Measurements from ENCODE around the gene TPST1. TPM values are rescaled to one million over a fixed set of nuclear protein-coding genes. Genes with fewer than 3 reads are reported as not detected.

The TPST1 gene
- total RNA-seq, 1 donor from 2014 or later, result 2.1 TPM

GRCh38 chr7:66297579-66297978 lies 92.4 kb downstream of the TPST1 start:
- H3K4me1 Mint-ChIP-seq, result no peaks in the 10 kb centered on the region
- no peak overlapping the region for H3K4me3 Mint-ChIP-seq
- H3K9me3 Mint-ChIP-seq, result peaks cover 9% of the 10 kb centered on the region
- no peaks in the 10 kb centered on the region for H3K27me3 Mint-ChIP-seq
- H3K36me3 Mint-ChIP-seq (ENCODE audit: low read depth), result no peaks in the 10 kb centered on the region
- no peak overlapping the region for H3K27ac Mint-ChIP-seq
- intact Hi-C loops (cut with micrococcal nuclease), result no loop called here
- DNase-seq, result peak; percentile 6

GRCh38 chr7:66301249-66301648 lies 96.1 kb downstream of the TPST1 start:
- intact Hi-C loops (cut with micrococcal nuclease), result no loop called here

GRCh38 chr7:66301737-66302136 lies 96.6 kb downstream of the TPST1 start:
- peak; percentile 5 for DNase-seq
- no peak overlapping the region for H3K27ac Mint-ChIP-seq
- no peaks in the 10 kb centered on the region for H3K36me3 Mint-ChIP-seq (ENCODE audit: low read depth)
- intact Hi-C loops (cut with micrococcal nuclease), result no loop called here
- no peaks in the 10 kb centered on the region for H3K4me1 Mint-ChIP-seq
- peaks cover 9% of the 10 kb centered on the region for H3K9me3 Mint-ChIP-seq
- H3K27me3 Mint-ChIP-seq, result no peaks in the 10 kb centered on the region
- no peak overlapping the region for H3K4me3 Mint-ChIP-seq

More at GRCh38 chr7:66301249-66301648, 96.1 kb downstream of the TPST1 start:
- no peaks in the 10 kb centered on the region for H3K27me3 Mint-ChIP-seq
- H3K9me3 Mint-ChIP-seq, result peaks cover 9% of the 10 kb centered on the region
- no peaks in the 10 kb centered on the region for H3K36me3 Mint-ChIP-seq (ENCODE audit: low read depth)
- H3K4me3 Mint-ChIP-seq, result no peak overlapping the region
- H3K27ac Mint-ChIP-seq, result no peak overlapping the region
- no peaks in the 10 kb centered on the region for H3K4me1 Mint-ChIP-seq
- DNase-seq, result no peak

GRCh38 chr7:66303454-66304155 lies 98.5 kb downstream of the TPST1 start:
- intact Hi-C loops (cut with micrococcal nuclease), result no loop called here
- no peaks in the 10 kb centered on the region for H3K4me1 Mint-ChIP-seq
- peak; percentile 15 for DNase-seq
- no peak overlapping the region for H3K27ac Mint-ChIP-seq
- H3K4me3 Mint-ChIP-seq, result no peak overlapping the region
- no peaks in the 10 kb centered on the region for H3K27me3 Mint-ChIP-seq
- peaks cover 6% of the 10 kb centered on the region for H3K9me3 Mint-ChIP-seq
- H3K36me3 Mint-ChIP-seq (ENCODE audit: low read depth), result no peaks in the 10 kb centered on the region

GRCh38 chr7:66304536-66304935 lies 99.4 kb downstream of the TPST1 start:
- Mint-ChIP-seq H3K4me1 (no peaks in the 10 kb centered on the region), H3K36me3 (ENCODE audit: low read depth) (no peaks in the 10 kb centered on the region), H3K9me3 (peaks cover 4% of the 10 kb centered on the region), H3K27ac (no peak overlapping the region), H3K27me3 (no peaks in the 10 kb centered on the region), H3K4me3 (no peak overlapping the region)
- intact Hi-C loops (cut with micrococcal nuclease), result no loop called here
- DNase-seq, result no peak

GRCh38 chr7:66306243-66306642 lies 101.1 kb downstream of the TPST1 start:
- H3K27ac Mint-ChIP-seq, result no peak overlapping the region

GRCh38 chr7:66307591-66308215 lies 102.6 kb downstream of the TPST1 start:
- Mint-ChIP-seq H3K9me3 (no peaks in the 10 kb centered on the region), H3K4me1 (no peaks in the 10 kb centered on the region), H3K36me3 (ENCODE audit: low read depth) (no peaks in the 10 kb centered on the region), H3K4me3 (no peak overlapping the region), H3K27me3 (peaks cover 2% of the 10 kb centered on the region), H3K27ac (no peak overlapping the region)
- DNase-seq, result peak; percentile 21
- intact Hi-C loops (cut with micrococcal nuclease), result no loop called here

More at GRCh38 chr7:66306243-66306642, 101.1 kb downstream of the TPST1 start:
- DNase-seq, result peak; percentile 34
- no peaks in the 10 kb centered on the region for H3K27me3 Mint-ChIP-seq
- no peak overlapping the region for H3K4me3 Mint-ChIP-seq
- peaks cover 2% of the 10 kb centered on the region for H3K9me3 Mint-ChIP-seq
- no peaks in the 10 kb centered on the region for H3K36me3 Mint-ChIP-seq (ENCODE audit: low read depth)
- H3K4me1 Mint-ChIP-seq, result no peaks in the 10 kb centered on the region
- intact Hi-C loops (cut with micrococcal nuclease), result no loop called here

GRCh38 chr7:66308411-66308810 lies 103.3 kb downstream of the TPST1 start:
- H3K36me3 Mint-ChIP-seq (ENCODE audit: low read depth), result no peaks in the 10 kb centered on the region
- no peak overlapping the region for H3K27ac Mint-ChIP-seq
- intact Hi-C loops (cut with micrococcal nuclease), result no loop called here

GRCh38 chr7:66310620-66311019 lies 105.5 kb downstream of the TPST1 start:
- Mint-ChIP-seq H3K4me1 (no peaks in the 10 kb centered on the region), H3K27me3 (peaks cover 9% of the 10 kb centered on the region), H3K27ac (no peak overlapping the region), H3K9me3 (no peaks in the 10 kb centered on the region), H3K4me3 (no peak overlapping the region), H3K36me3 (ENCODE audit: low read depth) (no peaks in the 10 kb centered on the region)
- intact Hi-C loops (cut with micrococcal nuclease), result no loop called here
- DNase-seq, result no peak

More at GRCh38 chr7:66308411-66308810, 103.3 kb downstream of the TPST1 start:
- peaks cover 3% of the 10 kb centered on the region for H3K27me3 Mint-ChIP-seq
- no peak overlapping the region for H3K4me3 Mint-ChIP-seq
- H3K4me1 Mint-ChIP-seq, result no peaks in the 10 kb centered on the region
- DNase-seq, result peak; percentile 33
- H3K9me3 Mint-ChIP-seq, result no peaks in the 10 kb centered on the region

- H3K27me3 Mint-ChIP-seq, result peaks cover 9% of the 10 kb centered on the region
- intact Hi-C loops (cut with micrococcal nuclease), result no loop called here
- no peaks in the 10 kb centered on the region for H3K9me3 Mint-ChIP-seq
- H3K4me3 Mint-ChIP-seq, result no peak overlapping the region
- H3K4me1 Mint-ChIP-seq, result no peaks in the 10 kb centered on the region
- H3K36me3 Mint-ChIP-seq (ENCODE audit: low read depth), result no peaks in the 10 kb centered on the region
- peak; percentile 10 for DNase-seq
- H3K27ac Mint-ChIP-seq, result no peak overlapping the region
These were observed 108.9 kb downstream of the TPST1 start for GRCh38 chr7:66313886-66314568.

GRCh38 chr7:66315192-66315591 lies 110.1 kb downstream of the TPST1 start:
- Mint-ChIP-seq H3K27me3 (peaks cover 9% of the 10 kb centered on the region), H3K27ac (no peak overlapping the region), H3K9me3 (peaks cover 4% of the 10 kb centered on the region), H3K4me1 (no peaks in the 10 kb centered on the region), H3K4me3 (no peak overlapping the region), H3K36me3 (ENCODE audit: low read depth) (no peaks in the 10 kb centered on the region)
- intact Hi-C loops (cut with micrococcal nuclease), result no loop called here
- DNase-seq, result peak; percentile 48

GRCh38 chr7:66319407-66319979 lies 114.4 kb downstream of the TPST1 start:
- no peaks in the 10 kb centered on the region for H3K36me3 Mint-ChIP-seq (ENCODE audit: low read depth)
- H3K4me1 Mint-ChIP-seq, result no peaks in the 10 kb centered on the region
- no peak for DNase-seq
- intact Hi-C loops (cut with micrococcal nuclease), result no loop called here
- H3K27me3 Mint-ChIP-seq, result peaks cover 2% of the 10 kb centered on the region
- H3K27ac Mint-ChIP-seq, result no peak overlapping the region
- peaks cover 14% of the 10 kb centered on the region for H3K9me3 Mint-ChIP-seq
- H3K4me3 Mint-ChIP-seq, result no peak overlapping the region

- H3K36me3 Mint-ChIP-seq (ENCODE audit: low read depth), result no peaks in the 10 kb centered on the region
- no peak for DNase-seq
- H3K27me3 Mint-ChIP-seq, result no peaks in the 10 kb centered on the region
- intact Hi-C loops (cut with micrococcal nuclease), result no loop called here
- H3K4me1 Mint-ChIP-seq, result no peaks in the 10 kb centered on the region
- peaks cover 14% of the 10 kb centered on the region for H3K9me3 Mint-ChIP-seq
- H3K27ac Mint-ChIP-seq, result no peak overlapping the region
- H3K4me3 Mint-ChIP-seq, result no peak overlapping the region
These were observed 116.1 kb downstream of the TPST1 start for GRCh38 chr7:66321283-66321682.

Data from activated CD4-positive, alpha-beta T cell treated with anti-CD3 and anti-CD28 coated beads, Interleukin-2, amount 10 ng/mL, durations not matched to agents 24 days and 14 days (primary cell).